ENCODE data around the gene MTREX.

Gene MTREX

GRCh38 chr5:55324815-55325418 lies 17.1 kb downstream of the MTREX start:
- DNase-seq (ENCODE audit: low read depth): no peak

GRCh38 chr5:55325621-55326020 lies 17.8 kb downstream of the MTREX start:
- no peak for DNase-seq (ENCODE audit: low read depth)

- DNase-seq (ENCODE audit: low read depth): no peak
Observed at GRCh38 chr5:55327281-55327680, 19.5 kb downstream of the MTREX start.

GRCh38 chr5:55331321-55331720 lies 23.5 kb downstream of the MTREX start:
- no peak for DNase-seq (ENCODE audit: low read depth)

GRCh38 chr5:55333017-55333416 lies 25.2 kb downstream of the MTREX start:
- DNase-seq (ENCODE audit: low read depth): no peak

DNA sequence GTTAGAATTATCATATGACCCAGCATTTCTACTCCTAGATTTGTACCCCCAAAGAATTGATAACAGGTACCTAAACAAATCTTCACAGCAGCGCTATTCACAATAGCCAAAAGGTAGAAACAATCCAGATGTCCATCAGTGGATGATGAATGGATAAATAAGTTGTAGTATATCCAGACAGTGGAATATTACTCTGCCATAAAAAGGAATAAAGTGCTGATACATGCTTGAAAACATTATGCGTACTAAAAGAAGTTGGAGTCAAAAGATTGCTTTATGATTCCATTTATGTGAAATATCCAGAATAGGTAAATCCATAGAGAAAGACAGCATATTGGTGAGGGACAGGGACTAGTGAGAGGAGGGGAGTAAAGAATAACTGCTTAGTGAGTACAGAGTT lies 26.0 kb downstream of the MTREX start:
- no peak for DNase-seq (ENCODE audit: low read depth)

- DNase-seq (ENCODE audit: low read depth): no peak
Observed at GRCh38 chr5:55338092-55338613, 30.4 kb downstream of the MTREX start.

DNA sequence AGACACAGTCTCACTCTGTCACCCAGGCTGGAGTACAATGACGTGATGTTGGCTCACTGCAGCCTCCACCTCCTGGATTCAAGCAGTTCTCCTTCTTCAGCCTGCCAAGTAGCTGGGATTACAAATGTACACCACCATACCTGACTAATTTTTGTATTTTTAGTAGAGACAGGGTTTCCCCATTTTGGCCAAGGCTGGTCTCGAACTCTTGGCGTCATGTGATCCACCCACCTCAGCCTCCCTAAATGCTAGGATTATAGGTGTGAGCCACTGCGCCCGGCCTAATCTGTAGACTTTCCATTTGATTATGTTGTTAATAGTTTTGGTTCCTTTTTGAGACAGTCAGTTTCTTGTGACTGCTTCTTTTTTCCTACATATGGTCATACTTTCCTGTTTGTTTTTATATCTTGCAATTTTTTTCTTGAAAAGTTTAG lies 31.0 kb downstream of the MTREX start:
- no peak for DNase-seq (ENCODE audit: low read depth)

GRCh38 chr5:55343107-55343506 lies 35.3 kb downstream of the MTREX start:
- no peak for DNase-seq (ENCODE audit: low read depth)

DNA sequence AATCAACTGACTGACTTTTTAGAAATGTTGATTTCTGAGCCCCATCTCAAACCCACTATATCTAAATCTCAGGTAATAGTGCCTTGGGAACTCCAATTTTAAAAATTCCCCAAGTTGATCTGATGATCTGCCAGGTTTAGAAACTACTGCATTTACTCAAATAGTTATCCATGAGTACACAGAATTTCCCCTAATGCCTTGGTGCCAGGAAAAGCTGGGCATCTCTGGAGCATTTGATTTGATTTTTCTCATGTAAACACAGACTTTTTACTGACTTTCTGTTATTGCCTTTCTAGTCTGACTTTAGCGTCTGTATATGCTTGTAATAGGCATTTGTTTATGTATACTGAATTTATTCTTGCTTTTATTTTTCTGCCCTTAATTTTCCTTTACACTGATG lies 35.8 kb downstream of the MTREX start:
- no peak for DNase-seq (ENCODE audit: low read depth)

DNA sequence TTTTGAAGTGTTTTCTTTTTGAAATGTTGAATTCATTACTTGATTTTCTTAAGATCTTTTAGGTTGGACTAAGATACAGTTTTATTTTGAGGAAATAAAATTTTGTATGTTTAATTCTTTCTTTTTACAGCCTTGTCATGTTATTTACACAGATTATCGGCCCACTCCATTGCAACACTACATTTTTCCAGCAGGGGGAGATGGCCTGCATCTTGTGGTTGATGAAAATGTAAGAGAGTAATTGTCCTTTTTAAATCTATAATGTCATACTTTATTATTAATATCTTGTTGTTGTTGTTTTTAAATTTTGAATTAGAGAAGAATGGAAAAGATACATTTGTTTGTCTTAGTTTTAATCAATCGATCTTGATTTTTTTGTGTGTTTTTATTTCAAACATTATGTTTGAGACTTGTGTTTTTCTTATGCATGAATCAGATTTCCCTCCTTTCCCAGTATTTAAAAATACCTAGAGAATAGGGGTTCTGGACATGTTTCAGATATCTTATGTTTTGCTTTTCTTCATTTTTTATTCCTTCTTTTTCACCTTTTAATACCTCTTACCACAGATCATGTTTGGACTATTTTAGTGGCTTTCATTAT lies 36.7 kb downstream of the MTREX start:
- DNase-seq (ENCODE audit: low read depth): no peak

- no peak for DNase-seq (ENCODE audit: low read depth)
Observed at GRCh38 chr5:55345327-55345726, 37.5 kb downstream of the MTREX start.

- no peak for DNase-seq (ENCODE audit: low read depth)
Observed at GRCh38 chr5:55347786-55348185, 40.0 kb downstream of the MTREX start.

- no peak for DNase-seq (ENCODE audit: low read depth)
Observed at GRCh38 chr5:55350754-55351153, 43.0 kb downstream of the MTREX start.

DNA sequence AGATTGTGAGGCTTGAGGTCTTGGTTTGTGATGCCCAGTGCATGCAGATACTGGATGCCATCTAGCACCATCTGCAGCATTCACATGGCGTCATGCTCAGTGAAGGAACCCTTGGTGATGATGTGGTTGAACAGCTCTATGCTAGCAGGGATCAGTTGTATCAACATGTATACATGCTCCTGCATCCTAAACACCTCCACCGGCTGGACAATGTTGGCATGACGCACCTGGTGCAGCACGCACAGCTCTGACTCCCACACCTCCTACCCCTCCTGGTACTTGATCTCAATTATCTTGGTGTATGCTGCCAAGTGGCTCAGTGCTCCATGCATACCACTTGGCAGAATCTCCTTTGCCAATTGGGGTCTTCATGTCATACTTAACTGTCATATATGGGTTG lies 49.1 kb downstream of the MTREX start:
- no peak for DNase-seq (ENCODE audit: low read depth)

DNA sequence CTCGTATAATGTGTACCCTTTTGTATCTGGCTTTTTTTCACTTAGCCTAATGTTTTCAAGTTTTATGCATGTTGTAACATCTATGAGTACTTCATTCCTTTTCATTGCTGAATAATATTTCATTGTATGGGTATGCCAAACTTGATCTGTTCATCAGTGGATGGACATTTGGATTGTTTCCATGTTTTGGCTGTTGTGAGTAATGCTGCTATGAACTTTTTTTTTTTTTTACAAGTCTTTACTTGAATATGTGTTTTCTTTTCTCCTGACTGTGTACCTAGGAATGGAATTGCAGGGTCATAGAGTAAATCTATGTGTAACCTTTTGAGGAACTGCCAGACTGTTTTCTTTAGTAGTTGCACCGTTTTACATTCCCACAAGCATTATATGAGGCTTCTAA lies 52.4 kb downstream of the MTREX start:
- DNase-seq (ENCODE audit: low read depth): peak; percentile 10

GRCh38 chr5:55363856-55364255 lies 56.1 kb downstream of the MTREX start:
- no peak for DNase-seq (ENCODE audit: low read depth)

DNA sequence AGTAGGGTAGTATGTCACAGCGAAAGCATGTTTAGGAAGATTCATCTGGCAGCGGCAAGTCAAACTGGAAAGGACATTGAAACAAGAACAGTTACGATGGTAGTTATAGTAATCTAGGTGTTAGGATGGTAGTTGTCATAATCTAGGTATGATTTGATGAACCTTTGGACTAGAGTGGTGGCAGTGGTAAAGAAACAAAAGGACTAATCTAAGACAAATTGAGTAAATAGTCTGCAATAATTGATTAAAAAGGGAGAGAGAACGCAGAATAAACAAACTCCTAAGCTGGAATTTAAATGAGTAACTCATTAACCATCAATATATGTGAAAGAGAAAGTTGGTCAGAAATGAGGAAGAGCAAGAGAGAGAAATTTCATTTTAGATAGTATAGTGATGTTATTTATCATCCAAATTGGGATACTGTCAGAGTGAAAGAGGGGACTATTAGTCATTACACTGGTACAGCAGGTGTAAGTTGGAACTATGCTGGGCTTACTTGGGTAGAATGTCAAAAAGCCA lies 56.8 kb downstream of the MTREX start:
- no peak for DNase-seq (ENCODE audit: low read depth)

DNA sequence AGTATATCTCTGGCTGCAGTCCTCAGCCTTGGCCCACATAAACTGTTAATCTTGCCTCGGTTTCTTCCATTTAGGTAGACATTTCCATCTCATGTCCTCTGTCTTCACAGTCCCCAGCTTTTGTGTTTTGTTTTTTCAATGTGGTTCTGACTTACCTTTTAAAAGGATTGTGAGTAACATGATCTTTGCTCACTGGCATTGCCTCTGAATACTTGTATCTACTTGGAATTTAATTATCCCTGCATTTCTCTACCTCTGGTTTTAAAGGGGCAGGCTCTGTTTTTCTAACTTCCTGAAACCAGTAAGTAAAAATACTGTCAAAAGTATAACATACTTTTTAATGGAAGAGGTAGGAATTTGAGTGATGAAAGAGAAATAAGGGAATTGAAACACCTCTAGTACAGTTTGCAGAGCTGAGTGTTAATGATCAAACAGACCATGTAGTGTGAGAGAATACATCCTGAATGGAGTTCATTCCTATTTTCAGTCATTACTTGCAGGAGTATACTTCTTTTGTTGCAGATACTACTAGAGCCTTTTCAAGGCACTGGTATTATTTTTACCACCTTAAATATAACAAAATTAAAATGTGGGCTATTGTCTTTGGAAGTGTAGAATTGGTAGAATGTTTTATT lies 62.6 kb downstream of the MTREX start:
- no peak for DNase-seq (ENCODE audit: low read depth)

DNA sequence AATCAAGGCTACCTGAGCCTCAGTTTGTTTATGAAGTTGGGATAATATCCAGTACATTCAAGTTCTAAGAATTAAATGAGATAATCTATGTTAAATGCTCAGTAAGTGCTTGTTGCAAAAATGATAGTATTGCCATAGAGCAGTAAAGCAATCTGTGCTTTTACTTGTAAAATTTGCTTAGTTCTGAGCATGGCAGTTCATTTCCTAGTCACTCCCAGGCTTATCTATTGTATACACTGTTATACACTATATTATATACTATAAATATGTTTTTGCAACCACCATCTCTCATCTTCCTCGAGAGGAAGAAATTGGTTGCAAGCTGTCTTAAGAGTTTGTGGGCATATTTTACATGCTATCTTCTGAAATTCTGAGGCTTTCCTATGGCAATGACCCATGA lies 63.4 kb downstream of the MTREX start:
- no peak for DNase-seq (ENCODE audit: low read depth)

DNA sequence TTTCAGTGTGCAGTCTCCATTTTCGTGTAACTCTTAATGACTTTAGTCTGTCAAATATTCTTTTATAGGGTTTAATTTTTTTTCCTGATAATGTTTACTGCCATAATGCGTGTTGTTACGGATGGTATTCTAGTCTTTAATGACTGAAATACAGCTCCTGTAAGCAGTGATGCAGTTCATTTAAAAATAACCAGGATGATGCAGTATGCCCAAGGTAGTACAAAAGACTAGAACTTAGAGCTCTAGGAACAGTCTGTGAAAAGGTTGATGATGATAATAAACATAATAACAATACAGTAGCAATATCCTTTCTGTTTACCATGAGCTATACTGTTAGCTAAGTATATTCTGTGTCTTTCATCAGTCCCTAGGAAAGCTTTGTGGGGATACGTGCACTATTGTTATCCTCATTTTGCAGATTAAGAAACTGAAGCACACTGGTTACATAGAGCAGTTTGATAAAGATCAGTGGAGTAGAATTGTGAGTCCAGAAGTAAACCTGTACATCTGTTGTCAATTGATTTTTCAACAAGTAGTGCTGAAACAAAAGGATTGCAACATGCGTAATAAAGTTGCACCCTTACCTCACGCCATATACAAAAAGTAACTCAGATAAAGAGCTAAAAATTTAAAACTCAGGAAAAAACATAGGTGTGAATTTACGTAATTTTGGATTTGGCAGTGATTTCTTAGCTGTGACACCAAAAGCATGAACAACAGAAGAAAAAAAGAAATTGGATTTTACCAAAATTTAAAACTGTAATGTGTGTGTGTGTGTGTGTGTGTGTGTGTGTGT lies 64.5 kb downstream of the MTREX start:
- DNase-seq (ENCODE audit: low read depth): no peak

GRCh38 chr5:55377810-55378209 lies 70.0 kb downstream of the MTREX start:
- DNase-seq (ENCODE audit: low read depth): no peak

DNA sequence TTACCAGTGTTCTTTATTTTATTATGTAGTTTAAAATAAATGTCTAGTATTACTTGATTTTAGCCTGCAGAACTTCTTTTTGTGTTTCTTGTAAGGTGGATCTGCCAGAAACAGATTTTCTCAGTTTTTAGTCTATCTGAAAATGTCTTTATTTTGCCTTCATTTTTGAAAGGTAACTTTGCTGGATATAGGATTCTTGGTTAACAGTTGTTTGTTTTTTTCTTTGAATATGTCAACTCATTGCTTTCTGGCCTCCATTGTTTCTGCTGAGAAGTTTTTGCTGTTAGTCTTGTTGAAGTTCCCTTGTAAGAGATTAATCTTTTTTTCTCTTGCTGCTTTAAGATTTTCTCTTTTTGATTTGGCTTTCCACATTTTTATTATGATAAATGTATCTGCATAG lies 75.5 kb downstream of the MTREX start:
- no peak for DNase-seq (ENCODE audit: low read depth)

Measured in HS-5 (cell line).